ENCODE data around the gene APEX2.
"Not testable (repeated sequence)": the region's sequence is repeated elsewhere in the genome, so short reads cannot be mapped to it uniquely, and the experiment has no call there.

APEX2 gene

GRCh38 chrX:54979432-54979831 is 20.7 kb upstream of the APEX2 start:
- no peak for TF ChIP-seq CTCF (conservative IDR thresholded peaks at IDR 0.05; ENCODE audit: low read depth, low read length)
- no peak overlapping the region for H3K4me3 ChIP-seq (ENCODE audit: low read length)
- DNase-seq (ENCODE audit: low read depth), result no peak

- no peak overlapping the region for H3K4me3 ChIP-seq (ENCODE audit: low read length)
- TF ChIP-seq CTCF (conservative IDR thresholded peaks at IDR 0.05; ENCODE audit: low read depth, low read length), result no peak
- DNase-seq (ENCODE audit: low read depth), result no peak
Measured at GRCh38 chrX:54980334-54980733, 19.8 kb upstream of the APEX2 start.

GRCh38 chrX:54983306-54983705 is 16.9 kb upstream of the APEX2 start:
- not testable (repeated sequence) for H3K4me3 ChIP-seq (ENCODE audit: low read length); DNase-seq (ENCODE audit: low read depth)

GRCh38 chrX:54991706-54992105 is 8.5 kb upstream of the APEX2 start:
- no peak for DNase-seq (ENCODE audit: low read depth)
- no peak overlapping the region for H3K4me3 ChIP-seq (ENCODE audit: low read length)
- no peak for TF ChIP-seq CTCF (conservative IDR thresholded peaks at IDR 0.05; ENCODE audit: low read depth, low read length)

GRCh38 chrX:54992911-54993622 is 7.1 kb upstream of the APEX2 start:
- DNase-seq (ENCODE audit: low read depth), result no peak
- H3K4me3 ChIP-seq (ENCODE audit: low read length), result no peak overlapping the region
- no peak for TF ChIP-seq CTCF (conservative IDR thresholded peaks at IDR 0.05; ENCODE audit: low read depth, low read length)

- H3K4me3 ChIP-seq (ENCODE audit: low read length), result no peak within 1 kb of the TSS
- DNase-seq (ENCODE audit: low read depth), result no peak
- TF ChIP-seq CTCF (conservative IDR thresholded peaks at IDR 0.05; ENCODE audit: low read depth, low read length), result no peak
Measured at GRCh38 chrX:54994099-54994498, 6.1 kb upstream of the APEX2 start, which contains the start of gene PFKFB1. PFKFB1 (minus strand) TSS chrX:54994188; CDS start chrX:54994007, 181 bp downstream.

GRCh38 chrX:54994668-54995351 is 5.4 kb upstream of the APEX2 start:
- no peak for DNase-seq (ENCODE audit: low read depth)
- TF ChIP-seq CTCF (conservative IDR thresholded peaks at IDR 0.05; ENCODE audit: low read depth, low read length), result no peak
- no peak overlapping the region for H3K4me3 ChIP-seq (ENCODE audit: low read length)

Data from retinal pigment epithelial cell (primary cell).